Measurements from ENCODE around the gene TULP4.
A peak's percentile ranks its signal among the peaks of the same experiment; 100 is the strongest.

TULP4 gene

GRCh38 chr6:158314737-158315136 lies 2.5 kb downstream of the TULP4 start:
- peak in 1 of 11 experiments; percentile 13; a peak in 1 of 22 replicates for TF ChIP-seq Cebpa-rat (IDR thresholded peaks at IDR 0.05)
- Histone ChIP-seq H3K9ac (no peak overlapping the region), H3K4me2 (peak overlapping the region in 2 of 11 experiments; percentile 61 to 77; a peak in 4 of 22 replicates)

GRCh38 chr6:158316022-158316421 lies 3.8 kb downstream of the TULP4 start:
- no peak for TF ChIP-seq Cebpa-rat (IDR thresholded peaks at IDR 0.05)
- Histone ChIP-seq H3K27me3 (no peaks in the 10 kb centered on the region), H3K27ac (no peak overlapping the region), H3K4me3 (no peak overlapping the region), H3K9me3 (replicated peaks in 1 of 11) (peaks cover 7 to 27% (median 22%) of the 10 kb centered on the region in 11 experiments; a peak in 21 of 22 replicates), H4K20me1 (peaks cover 0 to 25% (median 4%) of the 10 kb centered on the region in 11 experiments; a peak in 11 of 22 replicates), H3K36me3 (peaks cover 33 to 79% (median 63%) of the 10 kb centered on the region in 11 experiments), H3K4me2 (no peak overlapping the region), H3K4me1 (peaks cover 21 to 36% (median 25%) of the 10 kb centered on the region in 10 experiments), H3K9ac (no peak overlapping the region)

More at GRCh38 chr6:158314737-158315136, 2.5 kb downstream of the TULP4 start:
- H3K27ac ChIP-seq = no peak overlapping the region
- peaks cover 21 to 36% (median 25%) of the 10 kb centered on the region in 10 experiments for H3K4me1 ChIP-seq
- H3K36me3 ChIP-seq = peaks cover 40 to 78% (median 61%) of the 10 kb centered on the region in 11 experiments
- no peak overlapping the region for H3K4me3 ChIP-seq
- H4K20me1 ChIP-seq = peaks cover 0 to 28% (median 4%) of the 10 kb centered on the region in 11 experiments; a peak in 11 of 22 replicates
- no peaks in the 10 kb centered on the region for H3K27me3 ChIP-seq
- H3K9me3 ChIP-seq (replicated peaks in 1 of 11) = peaks cover 7 to 33% (median 24%) of the 10 kb centered on the region in 11 experiments; a peak in 21 of 22 replicates

GRCh38 chr6:158321960-158322359 lies 9.7 kb downstream of the TULP4 start:
- H3K9ac ChIP-seq = no peak overlapping the region
- peaks cover 7 to 27% (median 13%) of the 10 kb centered on the region in 10 experiments; a peak in 15 of 20 replicates for H3K4me1 ChIP-seq
- H4K20me1 ChIP-seq = peaks cover 0 to 54% (median 29%) of the 10 kb centered on the region in 11 experiments; a peak in 14 of 22 replicates
- H3K9me3 ChIP-seq (replicated peaks in 1 of 11) = peaks cover under 1 to 13% (median 7%) of the 10 kb centered on the region in 11 experiments; a peak in 18 of 22 replicates
- H3K36me3 ChIP-seq = peaks cover 8 to 68% (median 35%) of the 10 kb centered on the region in 11 experiments
- H3K4me2 ChIP-seq = no peak overlapping the region
- no peak overlapping the region for H3K27ac ChIP-seq
- H3K4me3 ChIP-seq = no peak overlapping the region
- no peaks in the 10 kb centered on the region for H3K27me3 ChIP-seq
- TF ChIP-seq Cebpa-rat (IDR thresholded peaks at IDR 0.05) = no peak

- Histone ChIP-seq H3K27me3 (no peaks in the 10 kb centered on the region), H4K20me1 (peaks cover 0 to 54% (median 29%) of the 10 kb centered on the region in 11 experiments; a peak in 14 of 22 replicates), H3K9me3 (replicated peaks in 1 of 11) (peaks cover 0 to 12% (median 7%) of the 10 kb centered on the region in 11 experiments; a peak in 11 of 22 replicates), H3K4me1 (peaks cover 7 to 27% (median 13%) of the 10 kb centered on the region in 10 experiments; a peak in 15 of 20 replicates), H3K27ac (no peak overlapping the region), H3K9ac (no peak overlapping the region), H3K4me3 (no peak overlapping the region), H3K36me3 (peaks cover 8 to 66% (median 35%) of the 10 kb centered on the region in 11 experiments; a peak in 20 of 22 replicates), H3K4me2 (no peak overlapping the region)
- no peak for TF ChIP-seq Cebpa-rat (IDR thresholded peaks at IDR 0.05)
These were observed 10.1 kb downstream of the TULP4 start for GRCh38 chr6:158322400-158322723.

- Histone ChIP-seq H3K9ac (no peak overlapping the region), H3K4me3 (no peak overlapping the region), H3K27me3 (no peaks in the 10 kb centered on the region), H3K36me3 (peaks cover 8 to 66% (median 35%) of the 10 kb centered on the region in 11 experiments; a peak in 20 of 22 replicates), H3K27ac (no peak overlapping the region), H3K4me1 (peaks cover 7 to 27% (median 13%) of the 10 kb centered on the region in 10 experiments; a peak in 15 of 20 replicates), H3K4me2 (peak overlapping the region in 8 of 11 experiments; percentile 0 to 38 (median 24); a peak in 11 of 22 replicates), H3K9me3 (replicated peaks in 1 of 11) (peaks cover 0 to 12% (median 7%) of the 10 kb centered on the region in 11 experiments; a peak in 11 of 22 replicates), H4K20me1 (peaks cover 0 to 58% (median 35%) of the 10 kb centered on the region in 11 experiments; a peak in 14 of 22 replicates)
- TF ChIP-seq Cebpa-rat (IDR thresholded peaks at IDR 0.05) = no peak
These were observed 10.7 kb downstream of the TULP4 start for GRCh38 chr6:158322724-158323560.

GRCh38 chr6:158323561-158323958 lies 11.3 kb downstream of the TULP4 start:
- TF ChIP-seq Cebpa-rat (IDR thresholded peaks at IDR 0.05) = no peak
- Histone ChIP-seq H3K4me3 (no peak overlapping the region), H3K36me3 (peaks cover 8 to 63% (median 35%) of the 10 kb centered on the region in 11 experiments; a peak in 20 of 22 replicates), H3K27ac (no peak overlapping the region), H3K27me3 (no peaks in the 10 kb centered on the region), H3K9me3 (replicated peaks in 1 of 11) (peaks cover 0 to 15% (median 7%) of the 10 kb centered on the region in 11 experiments; a peak in 11 of 22 replicates), H3K9ac (no peak overlapping the region), H3K4me2 (peak overlapping the region in 6 of 11 experiments; percentile 14 to 38 (median 29); a peak in 5 of 22 replicates), H3K4me1 (peaks cover 7 to 27% (median 16%) of the 10 kb centered on the region in 10 experiments; a peak in 15 of 20 replicates), H4K20me1 (peaks cover 0 to 58% (median 36%) of the 10 kb centered on the region in 11 experiments; a peak in 17 of 22 replicates)

GRCh38 chr6:158324136-158324535 lies 11.9 kb downstream of the TULP4 start:
- no peak overlapping the region for H3K4me2 ChIP-seq
- no peak overlapping the region for H3K9ac ChIP-seq
- H3K9me3 ChIP-seq (replicated peaks in 1 of 11) = peaks cover 0 to 17% (median 7%) of the 10 kb centered on the region in 11 experiments; a peak in 11 of 22 replicates
- H3K4me3 ChIP-seq = no peak overlapping the region
- H3K27ac ChIP-seq = no peak overlapping the region
- H3K4me1 ChIP-seq = peaks cover 7 to 31% (median 20%) of the 10 kb centered on the region in 10 experiments; a peak in 15 of 20 replicates
- TF ChIP-seq Cebpa-rat (IDR thresholded peaks at IDR 0.05) = no peak
- H4K20me1 ChIP-seq = peaks cover 0 to 57% (median 38%) of the 10 kb centered on the region in 11 experiments; a peak in 16 of 22 replicates
- no peaks in the 10 kb centered on the region for H3K27me3 ChIP-seq
- H3K36me3 ChIP-seq = peaks cover 8 to 67% (median 31%) of the 10 kb centered on the region in 11 experiments; a peak in 20 of 22 replicates

GRCh38 chr6:158327211-158327610 lies 14.9 kb downstream of the TULP4 start:
- Histone ChIP-seq H4K20me1 (peaks cover 0 to 57% (median 36%) of the 10 kb centered on the region in 11 experiments; a peak in 16 of 22 replicates), H3K27ac (no peak overlapping the region), H3K36me3 (peaks cover 8 to 54% (median 24%) of the 10 kb centered on the region in 11 experiments), H3K27me3 (no peaks in the 10 kb centered on the region), H3K4me1 (peaks cover 7 to 36% (median 20%) of the 10 kb centered on the region in 10 experiments; a peak in 15 of 20 replicates), H3K4me3 (no peak overlapping the region), H3K4me2 (no peak overlapping the region), H3K9ac (no peak overlapping the region), H3K9me3 (replicated peaks in 1 of 11) (peaks cover 8 to 34% (median 22%) of the 10 kb centered on the region in 11 experiments)
- no peak for TF ChIP-seq Cebpa-rat (IDR thresholded peaks at IDR 0.05)

Data from BLaER1 treated with 17β-estradiol and CSF1 and Interleukin-3, amounts not matched to agents 10 nM and 100 nM (cell line).